Measurements from ENCODE around the gene UGT3A2.

- TF ChIP-seq POLR2AphosphoS5 (IDR thresholded peaks at IDR 0.05; ENCODE audit: low read depth, low read length) (no peak), TAF1 (IDR thresholded peaks at IDR 0.05; ENCODE audit: borderline replicate concordance, insufficient read depth, low read length) (no peak), FOXP2 (optimal IDR thresholded peaks at IDR 0.05; ENCODE audit: borderline replicate concordance, extremely low read depth, extremely low read length, insufficient read depth) (no peak)
Measured at GRCh38 chr5:36056422-36056821, 10.3 kb downstream of the UGT3A2 start.
